Cardiac atrium fibroblast (primary cell): ENCODE data around the gene LRRC32. TPM values are rescaled to one million over a fixed set of nuclear protein-coding genes. Genes with fewer than 3 reads are reported as not detected.

Experiments used
- total RNA-seq: library from RNA; depleted of rRNA; stranded (reverse); fragments of >200 nt; gene quantifications from 2 replicates; pipeline ENCODE4 v1.2.3, GENCODE V29; 2015

LRRC32 gene
- total RNA-seq = 46.7 and 67.2 TPM in 2 replicates

GRCh38 chr11:76670485-76671236 lies at the start of gene LRRC32:
LRRC32 (minus strand) TSS chr11:76670747; CDS start chr11:76665954, 4,793 bp downstream.

Other genes starting within 250 kb of the LRRC32 start
- gene EMSY, start 225.7 kb downstream of the LRRC32 start, total RNA-seq = 9.2 and 15.7 TPM in 2 replicates
- gene TSKU, start 112.6 kb upstream of the LRRC32 start, total RNA-seq = 31.9 and 37.7 TPM in 2 replicates
- gene ACER3, start 190.2 kb upstream of the LRRC32 start, total RNA-seq = 8.7 and 20.9 TPM in 2 replicates